Activated CD4-positive, alpha-beta T cell treated with anti-CD3 and anti-CD28 coated beads, Interleukin-2, amount 10 ng/mL, durations not matched to agents 24 days and 14 days (primary cell): ENCODE results near the gene KMT2D. TPM values are rescaled to one million over a fixed set of nuclear protein-coding genes. Genes with fewer than 3 reads are reported as not detected.
"Not testable (repeated sequence)": the region's sequence is repeated elsewhere in the genome, so short reads cannot be mapped to it uniquely, and the experiment has no call there.

Experiments
- DNase-seq: peaks from one replicate; pipeline ENCODE4 v3.0.0; 2022
- H3K27ac Mint-ChIP-seq: one replicate; pipeline ENCODE4 v1.8.0; 2022; ENCODE audit warnings: mild to moderate bottlenecking, mixed read lengths
- H3K27me3 Mint-ChIP-seq: one replicate; pipeline ENCODE4 v1.8.0; 2022; ENCODE audit warnings: mixed read lengths
- H3K36me3 Mint-ChIP-seq: one replicate; pipeline ENCODE4 v1.8.0; 2022; ENCODE audit warnings: low read depth, mild to moderate bottlenecking, mixed read lengths
- H3K4me1 Mint-ChIP-seq: one replicate; pipeline ENCODE4 v1.8.0; 2021; ENCODE audit warnings: mixed read lengths
- H3K4me3 Mint-ChIP-seq: one replicate; pipeline ENCODE4 v1.8.0; 2022; ENCODE audit warnings: mild to moderate bottlenecking, moderate library complexity, mixed read lengths
- H3K9me3 Mint-ChIP-seq: one replicate; pipeline ENCODE4 v1.8.0; 2021; ENCODE audit warnings: mixed read lengths
- intact Hi-C: fragments of 100-400 bp; cut with micrococcal nuclease; formaldehyde crosslinking; loops from one replicate; pipeline ENCODE4 v1.15.1; 2023
- total RNA-seq: library from RNA; stranded (reverse); gene quantifications from 2 replicates; pipeline ENCODE4 v1.2.3, GENCODE V29; 2022

The KMT2D gene
- total RNA-seq, 1 donor from 2014 or later: 101 TPM

GRCh38 chr12:49069507-49070346 lies 9.1 kb upstream of the KMT2D start, which contains the start of gene RHEBL1:
Gene RHEBL1 (minus strand): TSS chr12:49069979. CDS start chr12:49069785, 194 bp downstream.
- intact Hi-C loops: loop anchor here (1.0 to 2.0 kb wide), 3 partner anchors 8 to 61 kb away; partner anchors contain the start of gene LMBR1L
- H3K4me1 Mint-ChIP-seq: peaks cover 25% of the 10 kb centered on the region
- H3K4me3 Mint-ChIP-seq: peak within 1 kb of the TSS; percentile 94
- peak within 1 kb of the TSS; percentile 87 for H3K27ac Mint-ChIP-seq
- H3K9me3 Mint-ChIP-seq: no peaks in the 10 kb centered on the region
- no peaks in the 10 kb centered on the region for H3K27me3 Mint-ChIP-seq
- peak; percentile 100 for DNase-seq
- H3K36me3 Mint-ChIP-seq: peaks cover 12% of the 10 kb centered on the region

- H3K9me3 Mint-ChIP-seq: no peaks in the 10 kb centered on the region
- H3K4me1 Mint-ChIP-seq: peaks cover 26% of the 10 kb centered on the region
- H3K27me3 Mint-ChIP-seq: no peaks in the 10 kb centered on the region
- DNase-seq: peak; percentile 70
- H3K27ac Mint-ChIP-seq: peak overlapping the region; percentile 87
- intact Hi-C loops: loop anchor here (1.0 kb wide), 1 partner anchor 8 kb away; no protein-coding TSS in a partner anchor
- peak overlapping the region; percentile 94 for H3K4me3 Mint-ChIP-seq
- H3K36me3 Mint-ChIP-seq: peaks cover 14% of the 10 kb centered on the region
Observed at GRCh38 chr12:49068879-49069506, 8.4 kb upstream of the KMT2D start.

- no peaks in the 10 kb centered on the region for H3K27me3 Mint-ChIP-seq
- no peak for DNase-seq
- no peak overlapping the region for H3K27ac Mint-ChIP-seq
- intact Hi-C loops: no loop called here
- no peaks in the 10 kb centered on the region for H3K9me3 Mint-ChIP-seq
- peaks cover 25% of the 10 kb centered on the region for H3K4me1 Mint-ChIP-seq
- peaks cover 15% of the 10 kb centered on the region for H3K36me3 Mint-ChIP-seq
- H3K4me3 Mint-ChIP-seq: no peak overlapping the region
Observed at GRCh38 chr12:49066120-49066519, 5.5 kb upstream of the KMT2D start.

GRCh38 chr12:49064767-49065152 lies 4.2 kb upstream of the KMT2D start:
- Mint-ChIP-seq H3K4me1 (peaks cover 22% of the 10 kb centered on the region), H3K4me3 (no peak overlapping the region), H3K27me3 (no peaks in the 10 kb centered on the region), H3K36me3 (peaks cover 15% of the 10 kb centered on the region), H3K9me3 (no peaks in the 10 kb centered on the region), H3K27ac (no peak overlapping the region)
- intact Hi-C loops: loop anchor here (1.0 to 5.0 kb wide), 4 partner anchors 24 to 171 kb away; partner anchors contain the start of gene TUBA1A
- DNase-seq: no peak

- not testable (repeated sequence) for H3K27me3 Mint-ChIP-seq, H3K9me3 Mint-ChIP-seq, H3K27ac Mint-ChIP-seq, DNase-seq
- Mint-ChIP-seq H3K4me3 (peak overlapping the region; percentile 87), H3K4me1 (peaks cover 31% of the 10 kb centered on the region), H3K36me3 (peaks cover 24% of the 10 kb centered on the region)
- intact Hi-C loops: loop anchor here (1.0 to 5.0 kb wide), 2 partner anchors 7 to 125 kb away; partner anchors contain the start of genes RHEBL1 and TUBA1A
Observed at GRCh38 chr12:49061916-49062315, 1.3 kb upstream of the KMT2D start.

GRCh38 chr12:49061157-49061650 lies 610 bp upstream of the KMT2D start:
- DNase-seq: no peak
- H3K36me3 Mint-ChIP-seq: peaks cover 19% of the 10 kb centered on the region
- peaks cover 39% of the 10 kb centered on the region for H3K4me1 Mint-ChIP-seq
- H3K4me3 Mint-ChIP-seq: peak overlapping the region; percentile 87
- intact Hi-C loops: loop anchor here (1.0 to 5.0 kb wide), 2 partner anchors 8 to 126 kb away; partner anchors contain the start of genes RHEBL1 and TUBA1A
- H3K27me3 Mint-ChIP-seq: no peaks in the 10 kb centered on the region
- peak overlapping the region; percentile 95 for H3K27ac Mint-ChIP-seq
- no peaks in the 10 kb centered on the region for H3K9me3 Mint-ChIP-seq

GRCh38 chr12:49059299-49060171 lies 1.1 kb downstream of the KMT2D start:
- Mint-ChIP-seq H3K27me3 (no peaks in the 10 kb centered on the region), H3K4me1 (peaks cover 54% of the 10 kb centered on the region), H3K4me3 (peak overlapping the region; percentile 98), H3K36me3 (peaks cover 30% of the 10 kb centered on the region), H3K9me3 (no peaks in the 10 kb centered on the region), H3K27ac (peak overlapping the region; percentile 86)
- intact Hi-C loops: loop anchor here (1.0 to 5.0 kb wide), 2 partner anchors 71 to 128 kb away; partner anchors contain the start of gene TUBA1A
- DNase-seq: peak; percentile 77

- no peak for DNase-seq
- intact Hi-C loops: no loop called here
- peaks cover 31% of the 10 kb centered on the region for H3K36me3 Mint-ChIP-seq
- peak overlapping the region; percentile 86 for H3K27ac Mint-ChIP-seq
- H3K9me3 Mint-ChIP-seq: no peaks in the 10 kb centered on the region
- peaks cover 52% of the 10 kb centered on the region for H3K4me1 Mint-ChIP-seq
- H3K27me3 Mint-ChIP-seq: no peaks in the 10 kb centered on the region
- peak overlapping the region; percentile 98 for H3K4me3 Mint-ChIP-seq
Observed at GRCh38 chr12:49059045-49059298, 1.6 kb downstream of the KMT2D start.

GRCh38 chr12:49058366-49059044 lies 2.1 kb downstream of the KMT2D start:
- H3K36me3 Mint-ChIP-seq: peaks cover 35% of the 10 kb centered on the region
- intact Hi-C loops: no loop called here
- peak; percentile 63 for DNase-seq
- peak overlapping the region; percentile 98 for H3K4me3 Mint-ChIP-seq
- H3K27me3 Mint-ChIP-seq: no peaks in the 10 kb centered on the region
- H3K27ac Mint-ChIP-seq: peak overlapping the region; percentile 86
- no peaks in the 10 kb centered on the region for H3K9me3 Mint-ChIP-seq
- peaks cover 50% of the 10 kb centered on the region for H3K4me1 Mint-ChIP-seq

GRCh38 chr12:49057888-49058287 lies 2.7 kb downstream of the KMT2D start:
- intact Hi-C loops: no loop called here
- no peaks in the 10 kb centered on the region for H3K9me3 Mint-ChIP-seq
- peaks cover 50% of the 10 kb centered on the region for H3K4me1 Mint-ChIP-seq
- H3K36me3 Mint-ChIP-seq: peaks cover 40% of the 10 kb centered on the region
- peak overlapping the region; percentile 98 for H3K4me3 Mint-ChIP-seq
- no peaks in the 10 kb centered on the region for H3K27me3 Mint-ChIP-seq
- peak overlapping the region; percentile 67 for H3K27ac Mint-ChIP-seq
- DNase-seq: peak; percentile 70

- H3K27me3 Mint-ChIP-seq: no peaks in the 10 kb centered on the region
- intact Hi-C loops: loop anchor here (1.0 kb wide), 1 partner anchor 38 kb away; the partner anchor contains the start of gene PRKAG1
- H3K4me3 Mint-ChIP-seq: peak overlapping the region; percentile 98
- peaks cover 56% of the 10 kb centered on the region for H3K36me3 Mint-ChIP-seq
- no peaks in the 10 kb centered on the region for H3K9me3 Mint-ChIP-seq
- peak overlapping the region; percentile 74 for H3K27ac Mint-ChIP-seq
- peaks cover 46% of the 10 kb centered on the region for H3K4me1 Mint-ChIP-seq
- DNase-seq: peak; percentile 88
Observed at GRCh38 chr12:49055978-49056754, 4.4 kb downstream of the KMT2D start.

- no peak overlapping the region for H3K27ac Mint-ChIP-seq
- H3K9me3 Mint-ChIP-seq: no peaks in the 10 kb centered on the region
- H3K4me3 Mint-ChIP-seq: no peak overlapping the region
- H3K36me3 Mint-ChIP-seq: peaks cover 64% of the 10 kb centered on the region
- H3K27me3 Mint-ChIP-seq: no peaks in the 10 kb centered on the region
- no peak for DNase-seq
- H3K4me1 Mint-ChIP-seq: peaks cover 44% of the 10 kb centered on the region
- intact Hi-C loops: no loop called here
Observed at GRCh38 chr12:49055092-49055491, 5.5 kb downstream of the KMT2D start.
